AG04450 (cell line): ENCODE measurements around the gene SIT1. TPM values are rescaled to one million over a fixed set of nuclear protein-coding genes. Genes with fewer than 3 reads are reported as not detected.
A peak's percentile ranks its signal among the peaks of the same experiment; 100 is the strongest.

Experiments
- CTCF ChIA-PET: fragments of 300-600, 350-600 bp; formaldehyde crosslinking; extraction: SDS; loops from one replicate; lab custom pipeline; 2022; ENCODE audit warnings: antibody characterized with exemption, inconsistent platforms; lab: Charles Lee
- POLR2A ChIA-PET: fragments of 350-600 bp; formaldehyde crosslinking; extraction: SDS; loops from one replicate; lab custom pipeline; 2021; ENCODE audit warnings: antibody characterized with exemption, inconsistent platforms; lab: Yijun Ruan, JAX
- DNase-seq: peaks from one replicate; pipeline ENCODE4 v3.0.0-alpha.2; 2011; ENCODE audit warnings: low read depth, low spot score
- H3K27ac ChIP-seq: one replicate; pipeline ENCODE4 v1.5.1; 2012; ENCODE audit warnings: low read depth, low read length, control low read depth
- H3K27me3 ChIP-seq: one replicate; pipeline ENCODE4 v1.6.0; 2012; ENCODE audit warnings: low read length; ENCODE audit not compliant: control insufficient read depth, insufficient read depth
- H3K4me3 ChIP-seq: 2 replicates; pipeline ENCODE4 v1.5.1; 2011; ENCODE audit warnings: mild to moderate bottlenecking, low read depth, low read length, control low read depth
- H3K9me3 ChIP-seq: 2 replicates; pipeline ENCODE4 v1.5.1; 2012; ENCODE audit warnings: low read length; ENCODE audit not compliant: control insufficient read depth, insufficient read depth
- CTCF ChIP-seq: IDR thresholded peaks from 2 replicates; pipeline ENCODE4 v1.5.1; 2011; ENCODE audit warnings: low read depth, low read length, control low read depth, inconsistent platforms
- polyA plus RNA-seq: library from polyadenylated mRNA; depleted of rRNA; stranded (reverse); fragments of >200 nt; gene quantifications from 2 replicates; pipeline ENCODE4 v1.2.3, GENCODE V29; 2011

The SIT1 gene
- polyA plus RNA-seq, 1 experiment, result not detected

DNA sequence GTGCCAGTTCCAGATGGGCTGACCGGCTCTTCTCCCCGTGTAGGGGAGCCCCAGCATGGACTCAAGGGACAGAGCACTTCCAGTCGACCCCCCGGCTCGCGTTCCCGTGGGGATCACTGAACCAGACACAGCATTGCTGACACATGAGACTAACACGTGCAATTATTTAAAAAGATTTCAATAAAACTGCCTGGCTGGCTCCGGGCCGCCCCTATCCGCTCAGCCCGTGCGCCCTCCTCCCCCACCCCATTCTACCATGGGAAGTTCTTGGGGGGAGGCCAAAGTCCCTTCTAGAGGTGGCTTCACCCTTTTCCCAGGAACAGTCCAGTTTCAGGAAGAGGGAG is 40.9 kb downstream of the SIT1 start:
- no peaks in the 10 kb centered on the region; the same call in 1 of the 2 replicates for H3K9me3 ChIP-seq
- DNase-seq, result no peak
- H3K27me3 ChIP-seq, result peaks cover 10% of the 10 kb centered on the region
- ChIA-PET CTCF (interaction anchor here (3.4 kb wide), 1 partner anchor 37 kb away, joined by 18 read pairs; no protein-coding TSS in a partner anchor), POLR2A (no interaction called here)
- no peak overlapping the region for H3K27ac ChIP-seq
- H3K4me3 ChIP-seq, result no peak overlapping the region
- TF ChIP-seq CTCF, result no peak

DNA sequence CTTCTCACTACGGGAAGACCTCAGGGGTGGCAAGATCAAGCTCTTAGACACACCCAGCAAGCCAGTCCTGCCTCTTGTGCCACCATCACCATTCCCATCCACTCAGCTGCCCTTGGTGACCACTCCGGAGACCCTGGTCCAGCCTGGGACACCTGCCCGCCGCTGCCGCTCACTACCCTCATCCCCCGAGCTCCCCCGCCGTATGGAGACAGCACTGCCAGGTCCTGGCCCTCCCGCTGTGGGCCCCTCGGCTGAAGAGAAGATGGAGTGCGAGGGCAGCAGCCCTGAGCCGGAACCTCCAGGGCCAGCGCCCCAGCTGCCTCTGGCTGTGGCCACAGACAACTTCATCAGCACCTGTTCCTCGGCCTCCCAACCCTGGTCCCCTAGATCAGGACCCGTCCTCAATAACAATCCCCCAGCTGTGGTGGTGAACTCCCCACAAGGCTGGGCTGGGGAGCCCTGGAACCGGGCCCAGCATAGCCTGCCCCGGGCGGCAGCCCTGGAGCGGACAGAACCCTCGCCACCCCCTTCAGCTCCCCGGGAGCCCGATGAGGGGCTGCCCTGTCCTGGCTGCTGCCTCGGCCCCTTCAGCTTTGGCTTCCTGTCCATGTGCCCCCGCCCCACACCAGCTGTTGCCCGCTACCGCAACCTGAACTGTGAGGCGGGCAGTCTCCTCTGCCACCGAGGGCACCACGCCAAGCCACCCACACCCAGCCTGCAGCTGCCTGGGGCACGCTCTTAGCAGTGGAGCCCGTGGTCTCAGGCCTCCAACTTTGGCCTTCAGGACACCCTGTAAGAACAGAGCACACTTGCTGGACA is 41.5 kb downstream of the SIT1 start:
- Histone ChIP-seq H3K9me3 (no peaks in the 10 kb centered on the region; the same call in 1 of the 2 replicates), H3K27ac (no peak overlapping the region), H3K4me3 (no peak overlapping the region), H3K27me3 (peaks cover 5% of the 10 kb centered on the region)
- POLR2A ChIA-PET, result interaction anchor here (0.7 kb wide), 1 partner anchor 71 kb away, joined by 3 read pairs; no protein-coding TSS in a partner anchor
- CTCF ChIA-PET, result no interaction called here
- no peak for DNase-seq
- TF ChIP-seq CTCF, result no peak

DNA sequence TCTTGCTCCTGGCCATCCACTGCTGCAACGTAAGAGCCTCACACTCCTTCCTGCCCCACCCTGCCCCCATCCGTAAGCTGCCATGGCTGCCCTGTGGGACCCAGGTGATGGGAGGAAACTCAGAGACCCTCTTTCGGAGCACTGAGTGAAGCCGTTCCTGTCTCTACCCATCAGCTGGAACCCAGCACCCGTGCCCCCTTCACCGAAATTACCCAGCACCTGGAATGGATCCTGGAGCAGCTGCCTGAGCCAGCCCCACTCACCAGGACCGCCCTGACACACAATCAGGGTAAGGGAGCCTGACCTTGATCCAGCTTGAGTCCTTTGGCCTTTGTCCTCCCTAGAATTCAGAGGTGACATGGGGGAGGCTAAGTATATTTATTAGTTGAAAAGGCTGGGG is 42.5 kb downstream of the SIT1 start:
- POLR2A ChIA-PET, result interaction anchor here (0.6 to 0.8 kb wide), 3 partner anchors 40 to 72 kb away, joined by 3 to 4 read pairs (median 3); no protein-coding TSS in a partner anchor

GRCh38 chr9:35606726-35607125 is 44.0 kb downstream of the SIT1 start:
- ChIA-PET POLR2A (no interaction called here), CTCF (no interaction called here)
- no peaks in the 10 kb centered on the region for H3K27me3 ChIP-seq
- no peak overlapping the region for H3K27ac ChIP-seq
- H3K9me3 ChIP-seq, result no peaks in the 10 kb centered on the region; the same call in 1 of the 2 replicates
- H3K4me3 ChIP-seq, result no peak overlapping the region
- no peak for DNase-seq
- no peak for TF ChIP-seq CTCF

More for the DNA sequence above, 42.5 kb downstream of the SIT1 start:
- H3K9me3 ChIP-seq, result no peaks in the 10 kb centered on the region; the same call in 1 of the 2 replicates
- CTCF ChIA-PET, result no interaction called here
- H3K27ac ChIP-seq, result no peak overlapping the region
- H3K4me3 ChIP-seq, result no peak overlapping the region
- peaks cover 5% of the 10 kb centered on the region for H3K27me3 ChIP-seq
- TF ChIP-seq CTCF, result no peak
- DNase-seq, result no peak

- H3K4me3 ChIP-seq, result peak overlapping the region; percentile 77
- POLR2A ChIA-PET, result no interaction called here
- H3K27me3 ChIP-seq, result no peaks in the 10 kb centered on the region
- no peak for TF ChIP-seq CTCF
- CTCF ChIA-PET, result no interaction called here
- no peaks in the 10 kb centered on the region; the same call in 1 of the 2 replicates for H3K9me3 ChIP-seq
- no peak overlapping the region for H3K27ac ChIP-seq
- no peak for DNase-seq
These were observed 44.6 kb downstream of the SIT1 start for GRCh38 chr9:35606138-35606504.
